Keratinocyte (primary cell): ENCODE data around the gene EIF3B. TPM values are rescaled to one million over a fixed set of nuclear protein-coding genes. Genes with fewer than 3 reads are reported as not detected.

Experiments
- DNase-seq: peaks from one replicate; pipeline ENCODE4 v3.0.0-alpha.2; 2011; ENCODE audit warnings: low read depth, missing footprints, low spot score
- FAIRE-seq: peaks from 2 replicates; lab custom pipeline; 2011; peaks lifted over from hg19 to GRCh38; lab: Jason Lieb, UNC
- H2AFZ ChIP-seq: 2 replicates; pipeline ENCODE4 v1.6.0; 2012; ENCODE audit warnings: low read length, control low read depth, inconsistent platforms; ENCODE audit not compliant: control insufficient read depth
- H3K27ac ChIP-seq: 2 replicates; pipeline ENCODE4 v1.5.1; 2011; ENCODE audit warnings: low read length; ENCODE audit not compliant: control insufficient read depth, insufficient read depth
- H3K27me3 ChIP-seq: 3 replicates; pipeline ENCODE4 v1.6.0; 2011; ENCODE audit warnings: low read length; ENCODE audit not compliant: control insufficient read depth, insufficient read depth; ENCODE audit errors: extremely low read depth
- H3K36me3 ChIP-seq, 2 experiments: 2 replicates in 1 of 2; 3 replicates in 1 of 2; pipeline ENCODE4 v1.5.1; 2011; ENCODE audit warnings: low read length in 2 of 2, mild to moderate bottlenecking in 1 of 2; ENCODE audit not compliant: control insufficient read depth in 2 of 2, insufficient read depth in 2 of 2; ENCODE audit errors: extremely low read depth in 1 of 2
- H3K4me1 ChIP-seq: 3 replicates; pipeline ENCODE4 v1.5.1; 2011; ENCODE audit warnings: low read length; ENCODE audit not compliant: control insufficient read depth, insufficient read depth; ENCODE audit errors: extremely low read depth
- H3K4me2 ChIP-seq: 3 replicates; pipeline ENCODE4 v1.6.0; 2011; ENCODE audit warnings: low read depth, low read length; ENCODE audit not compliant: control insufficient read depth, insufficient read depth; ENCODE audit errors: extremely low read depth
- H3K4me3 ChIP-seq, 3 experiments: fragments of 200-600 bp in 1 of 3; sonication (generic) in 1 of 3; 2 replicates in 2 of 3; 3 replicates in 1 of 3; pipeline ENCODE4 v1.5.1; 2011 to 2016; ENCODE audit warnings: low read length in 3 of 3, mild to moderate bottlenecking in 3 of 3, control low read depth in 2 of 3, inconsistent platforms in 1 of 3, low read depth in 1 of 3, mixed read lengths in 1 of 3, mixed run types in 1 of 3, moderate library complexity in 1 of 3; ENCODE audit not compliant: control insufficient read depth in 2 of 3, insufficient read depth in 2 of 3; ENCODE audit errors: extremely low read depth in 1 of 3
- H3K79me2 ChIP-seq: 2 replicates; pipeline ENCODE4 v1.6.0; 2012; ENCODE audit warnings: low read length; ENCODE audit not compliant: control insufficient read depth, insufficient read depth
- H3K9ac ChIP-seq: 3 replicates; pipeline ENCODE4 v1.6.0; 2011; ENCODE audit warnings: low read length; ENCODE audit not compliant: control insufficient read depth, insufficient read depth; ENCODE audit errors: extremely low read depth
- H3K9me1 ChIP-seq: 3 replicates; pipeline ENCODE4 v1.6.0; 2011; ENCODE audit warnings: low read length; ENCODE audit not compliant: control insufficient read depth, insufficient read depth; ENCODE audit errors: extremely low read depth
- H3K9me3 ChIP-seq: 2 replicates; pipeline ENCODE4 v1.5.1; 2012; ENCODE audit warnings: low read depth, low read length; ENCODE audit not compliant: control insufficient read depth
- H4K20me1 ChIP-seq: 3 replicates; pipeline ENCODE4 v1.6.0; 2011; ENCODE audit warnings: low read length; ENCODE audit not compliant: control insufficient read depth, insufficient read depth; ENCODE audit errors: extremely low read depth
- EZH2 ChIP-seq: IDR thresholded peaks from one replicate; pipeline ENCODE4 v1.6.1; 2012; ENCODE audit warnings: inconsistent platforms, mild to moderate bottlenecking, low read length, moderate library complexity
- dilution Hi-C: fragments of 300-500 bp; cut with MboI; formaldehyde crosslinking; loops from one replicate; pipeline ENCODE4 v1.7.0; 2020; ENCODE audit warnings: low sequenced_read_pairs; ENCODE audit not compliant: extremely low pct_ligation_motif_present
- polyA plus RNA-seq, 5 experiments: library from polyadenylated mRNA; depleted of rRNA in 3 of 5; stranded (reverse) in 3 of 5; stranded (forward) in 1 of 5; unstranded in 1 of 5; fragments of >200 nt; gene quantifications; 1 replicate in 1 of 5; 2 replicates in 3 of 5; 3 replicates in 1 of 5; pipeline versions ENCODE4 v1.2.1 to v1.2.3, GENCODE V29; 2011 to 2012; ENCODE audit warnings: missing spikeins in 2 of 5, low read depth in 1 of 5, low replicate concordance in 1 of 5
- TF ChIP-seq, protein P1 (sequence below), 3 experiments: IDR thresholded peaks in 1 of 3; conservative IDR thresholded peaks in 1 of 3; optimal IDR thresholded peaks in 1 of 3; 2 replicates in 2 of 3; 3 replicates in 1 of 3; pipeline versions ENCODE3 to v1.5.1; 2011; ENCODE audit warnings: low read length in 3 of 3, mild to moderate bottlenecking in 3 of 3, moderate library complexity in 2 of 3, control low read depth in 1 of 3, inconsistent platforms in 1 of 3; ENCODE audit not compliant: insufficient read depth in 2 of 3; ENCODE audit errors: extremely low read depth in 1 of 3

The EIF3B gene
- polyA plus RNA-seq, 1 donor (not counting 4 experiments of a cell fraction or from before 2014, with no cell fraction given): 169 TPM

DNA sequence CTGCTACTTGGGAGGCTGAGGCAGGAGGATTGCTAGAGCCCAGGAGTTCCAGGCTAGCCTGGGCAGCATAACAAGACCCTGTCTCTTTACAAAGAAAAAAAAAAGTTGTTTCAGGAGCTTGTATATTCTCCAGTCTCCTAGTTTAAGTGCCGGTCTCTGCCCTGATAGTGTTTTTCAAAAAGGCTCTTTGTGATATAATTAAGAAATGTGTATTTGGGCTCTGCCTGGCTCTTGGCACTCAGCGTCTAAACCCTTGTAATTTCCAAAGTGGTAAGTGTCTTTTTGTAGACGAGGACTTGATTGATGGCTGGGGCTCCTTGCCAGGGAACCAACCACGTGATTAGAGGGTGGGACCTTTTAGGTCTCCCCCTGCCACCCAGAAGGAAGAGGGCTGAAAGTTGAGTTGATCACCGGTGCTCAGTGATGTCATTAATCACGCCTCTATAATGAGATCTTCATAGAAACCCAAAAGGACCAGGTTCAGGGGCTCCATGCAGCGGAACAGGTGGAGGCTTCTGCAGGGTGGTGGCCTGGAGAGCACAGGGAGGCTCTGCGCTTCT, 4.4 kb downstream of the EIF3B start:
- dilution Hi-C loops: no loop called here
- no peaks in the 10 kb centered on the region for H3K9me1 ChIP-seq
- H3K4me2 ChIP-seq: no peak overlapping the region
- peak overlapping the region; percentile 38 for H3K27ac ChIP-seq
- H3K36me3 ChIP-seq: peaks cover 19 to 46% of the 10 kb centered on the region in 2 experiments
- no peak overlapping the region for H3K9ac ChIP-seq
- H3K4me3 ChIP-seq: no peak overlapping the region
- no peaks in the 10 kb centered on the region for H3K9me3 ChIP-seq
- H2AFZ ChIP-seq: no peak overlapping the region
- peaks cover 80% of the 10 kb centered on the region for H3K79me2 ChIP-seq
- H3K4me1 ChIP-seq: peaks cover 25% of the 10 kb centered on the region
- peaks cover 30% of the 10 kb centered on the region for H4K20me1 ChIP-seq
- FAIRE-seq: no peak
- DNase-seq: no peak
- no peaks in the 10 kb centered on the region for H3K27me3 ChIP-seq
- TF ChIP-seq EZH2: no peak
- TF ChIP-seq, protein P1, sequence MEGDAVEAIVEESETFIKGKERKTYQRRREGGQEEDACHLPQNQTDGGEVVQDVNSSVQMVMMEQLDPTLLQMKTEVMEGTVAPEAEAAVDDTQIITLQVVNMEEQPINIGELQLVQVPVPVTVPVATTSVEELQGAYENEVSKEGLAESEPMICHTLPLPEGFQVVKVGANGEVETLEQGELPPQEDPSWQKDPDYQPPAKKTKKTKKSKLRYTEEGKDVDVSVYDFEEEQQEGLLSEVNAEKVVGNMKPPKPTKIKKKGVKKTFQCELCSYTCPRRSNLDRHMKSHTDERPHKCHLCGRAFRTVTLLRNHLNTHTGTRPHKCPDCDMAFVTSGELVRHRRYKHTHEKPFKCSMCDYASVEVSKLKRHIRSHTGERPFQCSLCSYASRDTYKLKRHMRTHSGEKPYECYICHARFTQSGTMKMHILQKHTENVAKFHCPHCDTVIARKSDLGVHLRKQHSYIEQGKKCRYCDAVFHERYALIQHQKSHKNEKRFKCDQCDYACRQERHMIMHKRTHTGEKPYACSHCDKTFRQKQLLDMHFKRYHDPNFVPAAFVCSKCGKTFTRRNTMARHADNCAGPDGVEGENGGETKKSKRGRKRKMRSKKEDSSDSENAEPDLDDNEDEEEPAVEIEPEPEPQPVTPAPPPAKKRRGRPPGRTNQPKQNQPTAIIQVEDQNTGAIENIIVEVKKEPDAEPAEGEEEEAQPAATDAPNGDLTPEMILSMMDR (optimal IDR thresholded peaks at IDR 0.05 in 1 of 3, IDR thresholded peaks at IDR 0.05 in 1 of 3, conservative IDR thresholded peaks at IDR 0.05 in 1 of 3; ENCODE audit: extremely low read depth in 1 of 3, insufficient read depth in 2 of 3, low read length in 3 of 3): no peak

GRCh38 chr7:2359610-2360009, 5.0 kb downstream of the EIF3B start:
- DNase-seq (no peak), FAIRE-seq (no peak)
- Histone ChIP-seq H4K20me1 (peaks cover 31% of the 10 kb centered on the region), H2AFZ (no peak overlapping the region), H3K79me2 (peaks cover 84% of the 10 kb centered on the region), H3K4me1 (peaks cover 25% of the 10 kb centered on the region), H3K9me3 (no peaks in the 10 kb centered on the region), H3K9ac (no peak overlapping the region), H3K4me2 (no peak overlapping the region), H3K36me3 (peaks cover 22 to 51% of the 10 kb centered on the region in 2 experiments), H3K4me3 (no peak overlapping the region), H3K9me1 (no peaks in the 10 kb centered on the region), H3K27ac (no peak overlapping the region), H3K27me3 (no peaks in the 10 kb centered on the region)
- dilution Hi-C loops: no loop called here
- no peak for TF ChIP-seq EZH2
- TF ChIP-seq, protein P1 (optimal IDR thresholded peaks at IDR 0.05 in 1 of 3, IDR thresholded peaks at IDR 0.05 in 1 of 3, conservative IDR thresholded peaks at IDR 0.05 in 1 of 3; ENCODE audit: extremely low read depth in 1 of 3, insufficient read depth in 2 of 3, low read length in 3 of 3): no peak
